ENCODE measurements around the gene PLIN4. TPM values are rescaled to one million over a fixed set of nuclear protein-coding genes. Genes with fewer than 3 reads are reported as not detected.

PLIN4 gene
- total RNA-seq, 4 donors from 2014 or later: 519 to 1,574 (median 929) TPM

DNA sequence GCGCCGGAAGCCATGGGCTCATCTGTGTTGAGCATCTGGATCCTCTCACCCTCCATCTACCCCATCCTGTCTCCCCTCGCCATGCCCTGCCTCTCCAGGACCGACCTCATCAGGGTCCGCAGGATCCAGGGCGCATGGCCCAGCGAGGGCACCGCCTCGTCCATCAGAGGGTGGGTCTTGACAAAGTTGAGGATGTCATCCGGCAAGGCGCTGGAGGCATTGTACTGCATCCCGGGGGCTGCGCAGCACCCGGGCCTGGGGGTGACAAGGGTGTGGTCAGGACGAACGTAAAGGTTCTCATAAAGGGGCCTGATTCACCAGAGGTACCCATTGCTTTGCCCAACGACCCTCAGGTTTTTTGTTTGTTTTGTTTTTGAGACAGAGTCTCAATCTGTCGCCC lies 31.7 kb upstream of the PLIN4 start:
- TF ChIP-seq, protein P1, sequence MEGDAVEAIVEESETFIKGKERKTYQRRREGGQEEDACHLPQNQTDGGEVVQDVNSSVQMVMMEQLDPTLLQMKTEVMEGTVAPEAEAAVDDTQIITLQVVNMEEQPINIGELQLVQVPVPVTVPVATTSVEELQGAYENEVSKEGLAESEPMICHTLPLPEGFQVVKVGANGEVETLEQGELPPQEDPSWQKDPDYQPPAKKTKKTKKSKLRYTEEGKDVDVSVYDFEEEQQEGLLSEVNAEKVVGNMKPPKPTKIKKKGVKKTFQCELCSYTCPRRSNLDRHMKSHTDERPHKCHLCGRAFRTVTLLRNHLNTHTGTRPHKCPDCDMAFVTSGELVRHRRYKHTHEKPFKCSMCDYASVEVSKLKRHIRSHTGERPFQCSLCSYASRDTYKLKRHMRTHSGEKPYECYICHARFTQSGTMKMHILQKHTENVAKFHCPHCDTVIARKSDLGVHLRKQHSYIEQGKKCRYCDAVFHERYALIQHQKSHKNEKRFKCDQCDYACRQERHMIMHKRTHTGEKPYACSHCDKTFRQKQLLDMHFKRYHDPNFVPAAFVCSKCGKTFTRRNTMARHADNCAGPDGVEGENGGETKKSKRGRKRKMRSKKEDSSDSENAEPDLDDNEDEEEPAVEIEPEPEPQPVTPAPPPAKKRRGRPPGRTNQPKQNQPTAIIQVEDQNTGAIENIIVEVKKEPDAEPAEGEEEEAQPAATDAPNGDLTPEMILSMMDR (IDR thresholded peaks at IDR 0.05; ENCODE audit: low read depth): no peak

DNA sequence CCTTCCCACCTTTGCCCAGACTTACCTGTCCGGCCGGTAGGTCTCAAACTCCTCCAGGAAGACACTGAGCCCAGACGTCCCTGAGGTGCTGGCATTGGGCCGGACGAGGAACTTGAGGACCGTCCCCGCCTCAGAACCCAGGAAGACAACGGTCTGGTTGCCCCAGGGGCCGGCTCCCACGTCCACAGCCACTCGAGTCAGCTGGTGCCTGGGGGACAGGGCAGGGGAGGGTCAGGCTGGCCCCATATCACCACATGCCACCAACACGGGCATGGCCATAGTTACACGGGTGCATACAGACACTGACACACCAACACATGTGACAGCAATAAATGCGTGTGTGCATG lies 29.9 kb upstream of the PLIN4 start:
- TF ChIP-seq, protein P1 (IDR thresholded peaks at IDR 0.05; ENCODE audit: low read depth): no peak

DNA sequence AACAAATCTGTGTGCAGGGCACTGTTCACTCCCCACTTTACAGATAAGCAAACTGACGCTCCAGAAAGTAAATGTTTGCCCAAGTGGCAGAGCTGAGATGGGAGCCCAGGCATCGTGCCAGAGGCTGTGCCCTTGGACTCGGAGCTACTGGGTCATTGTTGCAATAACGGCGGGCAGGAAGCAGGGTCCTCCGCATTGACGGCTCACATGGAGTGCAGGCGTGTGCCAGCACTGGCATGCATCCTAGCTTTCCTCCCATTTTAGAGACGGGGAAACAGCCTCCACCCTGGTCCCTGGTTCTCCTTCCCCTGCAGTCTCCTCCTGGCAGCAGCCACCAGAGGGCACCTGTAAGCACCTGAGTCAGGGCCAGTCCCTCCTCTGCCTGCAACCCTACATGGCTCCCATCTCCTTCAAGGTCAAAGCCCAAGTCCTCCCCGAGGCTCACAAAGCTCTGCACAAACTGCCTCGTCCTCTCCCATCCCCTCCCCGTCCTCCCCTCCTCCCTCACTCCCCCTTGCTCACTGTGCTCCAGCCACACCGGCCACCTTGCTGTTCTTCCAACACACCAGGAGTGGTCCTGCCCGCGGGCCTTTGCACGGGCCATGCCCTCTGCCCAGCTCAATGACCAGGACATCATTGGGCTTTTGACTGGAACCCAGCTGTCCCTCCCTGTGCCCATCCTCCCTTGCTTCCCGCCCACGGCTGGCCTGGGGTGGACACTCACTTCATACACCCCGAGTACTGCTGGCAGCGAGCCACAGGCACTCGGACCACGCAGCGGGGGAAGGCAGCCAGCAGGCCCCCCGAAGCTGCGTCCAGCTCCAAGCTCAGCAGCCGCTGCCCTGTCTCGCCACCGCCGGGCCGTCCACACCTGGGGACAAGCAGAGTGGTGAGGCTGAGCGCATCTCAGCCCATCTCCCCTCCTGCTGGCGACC lies 29.3 kb upstream of the PLIN4 start:
- TF ChIP-seq, protein P1 (IDR thresholded peaks at IDR 0.05; ENCODE audit: low read depth): no peak

DNA sequence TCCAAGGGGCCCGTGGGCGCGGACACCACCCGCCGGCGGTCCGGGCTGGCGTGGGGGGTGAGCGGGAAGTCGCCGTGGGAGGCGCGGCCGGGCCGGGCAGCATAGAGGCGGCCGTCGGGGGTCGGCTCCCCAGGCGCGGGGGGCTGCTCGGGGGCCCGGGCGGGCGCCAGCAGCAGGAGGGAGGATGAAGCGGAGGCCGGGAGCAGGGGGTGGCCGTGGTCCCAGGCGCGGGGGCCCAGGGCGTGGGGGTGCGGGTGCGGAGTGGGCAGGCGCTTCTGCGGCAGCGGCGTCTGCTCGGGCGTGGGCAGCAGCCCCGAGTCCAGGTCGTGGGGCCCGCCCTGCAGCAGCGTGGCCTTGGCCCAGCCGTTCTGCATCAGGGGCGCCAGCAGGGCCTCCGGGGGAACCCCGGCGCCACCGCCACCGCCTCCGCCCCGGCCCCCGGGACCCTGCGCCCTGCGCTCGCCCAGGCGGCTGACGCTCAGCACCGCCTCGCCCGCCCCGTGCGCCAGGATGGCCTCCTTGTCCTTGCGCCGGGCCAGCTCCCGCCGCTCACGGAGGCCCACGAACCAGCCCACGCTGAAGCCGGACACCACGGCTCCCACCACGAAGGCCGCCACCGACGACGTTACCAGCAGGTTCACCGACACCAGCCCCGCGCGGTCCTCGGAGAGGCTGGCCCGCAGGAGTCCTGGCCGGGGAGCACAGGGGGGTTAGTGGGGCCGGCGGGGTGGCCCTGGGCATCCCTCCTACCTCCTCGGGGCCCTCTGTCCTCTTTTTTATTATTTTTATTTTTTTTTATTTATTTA lies 25.8 kb upstream of the PLIN4 start:
- TF ChIP-seq, protein P1 (IDR thresholded peaks at IDR 0.05; ENCODE audit: low read depth): no peak

DNA sequence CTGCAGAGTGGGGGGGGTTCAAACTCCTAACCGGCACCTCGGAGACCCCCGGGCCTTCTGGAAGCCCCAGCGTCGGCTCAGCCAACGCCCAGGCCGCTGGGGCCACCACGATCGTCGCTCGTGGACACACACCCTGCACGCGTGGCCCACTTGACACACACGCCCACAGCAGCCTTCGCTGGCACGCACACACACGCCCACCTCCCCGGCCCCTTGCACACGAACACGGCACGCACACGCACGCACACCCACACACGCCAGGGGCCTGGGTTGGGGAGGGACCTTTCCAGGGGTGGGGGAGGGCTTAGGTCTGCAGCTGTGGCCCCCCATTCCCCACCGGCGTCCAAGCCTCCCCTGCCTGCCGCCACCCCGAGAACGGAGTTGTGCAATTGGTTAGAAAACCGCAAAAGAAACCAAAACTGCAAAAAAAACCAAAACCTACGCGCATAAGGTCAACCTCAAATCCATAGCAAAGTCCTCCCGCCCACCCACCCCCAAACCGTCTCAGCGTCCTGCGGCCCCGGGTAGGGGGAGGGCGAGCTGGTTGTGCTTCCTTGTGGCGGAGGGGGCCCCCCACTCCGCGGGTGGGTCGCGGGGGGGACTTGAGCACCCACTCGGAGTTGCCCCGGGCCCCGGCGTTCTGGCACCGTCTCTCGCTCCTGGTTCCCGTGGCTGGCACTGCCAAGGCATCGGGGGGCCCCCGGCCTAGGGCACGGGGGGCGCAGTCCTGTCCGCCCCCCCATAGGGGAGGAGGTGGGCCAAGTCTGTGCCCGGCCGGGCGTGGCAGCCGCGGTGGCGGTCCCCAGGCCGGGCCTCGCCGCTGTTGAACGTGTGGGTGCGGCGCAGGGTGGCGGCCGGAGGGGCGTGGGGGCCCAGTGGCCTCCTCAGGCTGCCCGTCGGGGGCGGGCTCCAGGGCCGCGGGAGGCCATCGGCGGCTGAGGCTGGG lies 24.9 kb upstream of the PLIN4 start:
- TF ChIP-seq, protein P1 (IDR thresholded peaks at IDR 0.05; ENCODE audit: low read depth): no peak

DNA sequence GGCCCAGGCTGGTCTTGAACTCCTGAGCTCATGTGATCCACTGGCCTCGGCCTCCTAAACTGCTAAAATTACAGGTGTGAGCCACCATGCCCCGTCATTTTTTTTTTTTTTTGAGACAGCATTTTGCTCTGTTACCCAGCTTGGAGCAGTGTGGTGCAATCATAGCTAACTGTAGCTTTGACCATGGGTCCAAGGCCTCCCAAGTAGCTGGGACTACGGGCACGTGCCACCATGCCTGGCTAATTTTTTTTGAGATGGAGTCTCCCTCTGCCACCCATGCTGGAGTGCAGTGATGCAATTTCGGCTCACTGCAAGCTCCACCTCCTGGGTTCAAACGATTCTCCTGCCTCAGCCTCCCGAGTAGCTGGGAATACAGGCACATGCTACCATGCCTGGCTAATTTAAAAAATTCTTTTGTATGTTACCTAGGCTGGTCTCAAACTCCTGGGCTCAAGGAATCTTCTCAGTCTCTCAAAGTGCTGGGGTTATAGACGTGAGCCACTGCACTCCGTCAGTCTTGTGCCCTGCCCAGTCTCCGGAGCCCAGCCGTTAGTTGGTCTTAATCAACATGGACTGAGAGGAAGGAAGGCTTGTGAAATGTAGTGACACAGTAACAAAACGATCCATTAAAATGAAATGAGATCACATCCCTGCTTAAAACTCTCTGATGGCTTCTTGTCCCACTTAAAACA lies 23.0 kb upstream of the PLIN4 start:
- TF ChIP-seq, protein P1 (IDR thresholded peaks at IDR 0.05; ENCODE audit: low read depth): no peak
